D341Med (cell line): ENCODE data around the gene B4GALT4.
"Not testable (repeated sequence)": the region's sequence is repeated elsewhere in the genome, so short reads cannot be mapped to it uniquely, and the experiment has no call there.

Source experiments
- DNase-seq: peaks from one replicate; pipeline ENCODE4 v3.0.0; 2012; ENCODE audit warnings: low spot score

The B4GALT4 gene, protein sequence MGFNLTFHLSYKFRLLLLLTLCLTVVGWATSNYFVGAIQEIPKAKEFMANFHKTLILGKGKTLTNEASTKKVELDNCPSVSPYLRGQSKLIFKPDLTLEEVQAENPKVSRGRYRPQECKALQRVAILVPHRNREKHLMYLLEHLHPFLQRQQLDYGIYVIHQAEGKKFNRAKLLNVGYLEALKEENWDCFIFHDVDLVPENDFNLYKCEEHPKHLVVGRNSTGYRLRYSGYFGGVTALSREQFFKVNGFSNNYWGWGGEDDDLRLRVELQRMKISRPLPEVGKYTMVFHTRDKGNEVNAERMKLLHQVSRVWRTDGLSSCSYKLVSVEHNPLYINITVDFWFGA

DNA sequence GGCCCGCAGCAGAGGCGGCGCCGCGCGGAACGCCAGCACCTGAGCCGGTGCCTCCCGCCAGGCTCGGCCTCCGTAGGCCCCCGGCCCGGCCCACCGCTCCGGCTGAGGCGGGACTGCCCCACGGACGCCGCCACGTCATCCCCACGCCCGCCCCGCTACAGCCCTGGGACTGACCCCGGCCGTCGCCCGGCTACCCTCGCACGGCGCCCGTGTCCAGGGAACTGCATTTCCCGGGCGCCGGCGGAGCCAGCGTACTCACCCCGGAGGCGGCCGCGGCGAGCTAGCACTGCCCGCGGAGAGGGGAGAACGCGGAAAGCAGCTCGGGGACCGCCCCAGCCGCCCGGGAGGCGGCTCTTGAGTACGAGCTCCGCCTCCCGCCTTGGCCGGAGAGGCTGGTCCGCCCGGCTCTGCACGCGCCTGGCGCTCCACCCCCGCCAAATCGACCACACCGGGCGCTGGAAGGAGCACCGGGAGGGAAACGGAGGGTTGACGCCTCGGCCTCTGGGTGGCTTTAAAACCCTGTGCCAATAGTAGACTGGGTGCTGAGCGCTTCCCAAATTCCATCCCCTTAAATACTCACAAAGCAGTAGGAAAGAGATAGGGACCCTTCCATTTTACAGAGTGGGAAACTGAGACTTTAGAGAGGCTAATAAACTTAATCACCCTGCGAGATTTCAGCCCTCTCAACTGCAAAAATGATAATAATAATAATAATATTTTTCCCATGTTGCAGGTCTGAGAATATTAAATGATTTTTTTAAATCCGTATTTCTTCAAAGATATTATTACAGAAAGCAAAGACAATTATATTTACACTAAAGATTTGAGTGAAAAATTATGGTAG lies at the start of gene B4GALT4:
B4GALT4 (minus strand) TSS at position 288 of the 844 bp plus-strand sequence. CDS start 10,779 bp downstream, outside the sequence.
- DNase-seq, result peak; percentile 90

DNA sequence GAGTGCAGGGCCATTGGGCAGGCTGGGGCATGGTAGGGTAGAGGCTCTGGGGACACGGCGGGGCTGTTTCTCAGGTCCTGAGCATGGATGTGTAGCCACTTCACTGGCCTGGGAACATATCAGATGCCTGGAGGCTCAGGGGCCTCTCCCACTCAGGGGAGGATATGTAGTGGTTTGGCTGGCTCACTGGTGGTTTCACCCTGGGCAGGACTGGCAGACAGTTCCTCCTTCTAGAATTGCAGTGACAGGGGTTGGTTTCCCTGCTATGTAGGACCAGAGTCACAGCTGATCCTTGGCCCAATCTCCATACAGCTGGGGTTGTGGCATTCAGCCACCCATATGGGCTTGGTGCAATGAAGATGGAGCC lies 48.7 kb upstream of the B4GALT4 start:
- no peak for DNase-seq

DNA sequence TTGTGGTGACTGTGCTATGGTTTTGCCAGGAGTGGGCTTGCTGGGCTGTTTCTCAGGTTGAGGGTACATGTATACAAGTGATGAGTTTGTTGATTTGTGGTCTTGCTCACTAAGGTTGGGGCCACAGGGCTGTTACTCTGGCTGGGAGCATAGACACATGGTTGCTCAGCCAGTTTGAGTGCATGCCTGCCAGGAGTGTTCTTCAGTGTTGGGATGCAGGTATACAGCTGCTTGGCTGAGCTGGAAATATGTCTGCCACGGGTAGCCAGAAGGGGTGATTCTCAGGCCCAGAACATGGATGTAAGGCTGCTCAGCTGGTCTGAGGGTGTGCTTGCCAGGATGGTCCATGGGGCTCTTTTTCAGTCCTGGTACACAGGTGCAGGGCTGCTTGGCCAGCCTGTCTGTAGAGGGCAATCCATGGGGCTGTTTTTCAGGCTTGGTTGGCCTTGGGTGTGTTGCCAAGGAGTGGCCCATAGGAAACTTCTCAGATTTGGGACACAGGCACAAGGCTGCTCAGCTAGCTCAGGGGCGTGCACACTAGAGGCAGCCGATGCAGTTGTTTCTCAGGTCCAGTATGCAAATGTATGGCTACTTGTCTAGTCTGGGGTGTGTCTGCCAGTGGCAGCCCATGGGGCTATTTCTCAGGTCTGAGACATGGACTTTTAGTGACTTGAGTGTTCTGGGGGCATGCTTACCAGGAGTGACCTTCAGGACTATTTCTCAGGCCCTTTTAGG lies 48.2 kb upstream of the B4GALT4 start:
- no peak for DNase-seq

DNA sequence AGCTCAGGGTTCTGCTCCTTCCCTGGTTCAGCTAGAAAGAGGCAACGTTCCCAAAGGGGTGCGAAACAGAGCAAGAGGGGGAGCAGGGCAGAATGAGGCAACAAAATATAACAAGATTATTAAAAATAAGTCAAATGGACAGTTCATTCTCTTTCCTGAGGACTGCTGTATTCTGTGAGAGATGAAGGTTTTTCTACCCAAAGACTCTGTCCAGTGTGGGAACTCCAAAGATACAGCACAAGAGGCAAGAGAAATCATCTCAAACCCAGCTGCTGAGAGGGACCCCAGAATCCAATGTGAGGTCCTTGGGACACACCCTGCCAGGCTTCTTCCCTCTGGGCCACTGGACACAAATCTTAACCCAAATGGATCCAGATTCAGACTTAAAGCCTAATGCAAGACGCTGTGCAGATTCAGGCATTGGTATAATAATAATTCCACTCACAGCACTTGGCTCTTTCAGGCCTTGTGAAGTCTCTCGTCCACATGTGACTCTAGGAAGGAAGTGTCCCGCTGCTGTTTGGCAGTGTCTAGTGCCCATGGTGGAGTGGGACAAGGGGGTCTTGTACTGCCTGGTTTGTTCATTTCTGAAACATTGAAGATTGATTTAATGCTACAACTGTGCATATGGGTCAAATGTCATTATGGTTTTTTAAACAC lies 39.0 kb upstream of the B4GALT4 start:
- DNase-seq, result no peak

DNA sequence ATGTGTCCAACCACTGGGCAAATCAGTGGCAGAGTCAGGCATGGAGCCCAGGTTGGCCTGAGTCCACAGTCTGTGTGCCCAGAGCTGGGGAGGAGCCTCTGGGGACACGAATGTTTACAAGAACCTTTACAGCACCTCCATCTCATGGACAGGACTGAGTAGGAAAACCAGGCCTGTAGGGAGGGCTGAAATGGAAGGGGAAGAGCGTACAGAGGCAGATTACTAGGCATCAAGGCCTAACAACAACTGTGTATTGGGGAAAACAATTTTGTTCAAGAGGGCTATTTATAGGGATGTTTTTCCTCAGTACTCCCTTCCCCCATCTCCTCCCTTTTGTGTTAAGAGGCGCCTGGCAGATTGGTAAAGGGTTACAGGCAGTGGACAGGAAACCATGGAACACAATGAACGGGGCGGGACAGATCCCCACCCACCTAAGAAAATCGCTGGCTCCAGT lies 38.5 kb upstream of the B4GALT4 start:
- no peak for DNase-seq

DNA sequence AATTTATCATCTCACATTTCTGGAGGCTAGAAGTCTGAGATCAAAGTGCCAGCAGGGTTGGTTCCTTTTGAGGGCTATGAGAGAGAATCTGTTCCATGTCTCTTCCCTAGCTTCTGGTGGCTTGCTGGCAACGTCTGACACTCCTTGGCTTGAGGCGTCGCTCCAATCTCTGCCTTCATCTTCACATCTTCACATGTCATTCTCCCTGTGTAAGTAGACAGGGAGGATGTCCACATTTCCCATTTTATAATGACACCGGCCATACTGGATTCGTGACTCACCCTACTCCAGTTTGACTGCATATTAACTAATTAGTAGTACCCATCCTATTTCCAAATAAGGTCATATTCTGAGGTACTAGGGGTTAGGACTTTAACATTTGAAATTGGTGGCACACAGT lies 36.0 kb upstream of the B4GALT4 start:
- no peak for DNase-seq

DNA sequence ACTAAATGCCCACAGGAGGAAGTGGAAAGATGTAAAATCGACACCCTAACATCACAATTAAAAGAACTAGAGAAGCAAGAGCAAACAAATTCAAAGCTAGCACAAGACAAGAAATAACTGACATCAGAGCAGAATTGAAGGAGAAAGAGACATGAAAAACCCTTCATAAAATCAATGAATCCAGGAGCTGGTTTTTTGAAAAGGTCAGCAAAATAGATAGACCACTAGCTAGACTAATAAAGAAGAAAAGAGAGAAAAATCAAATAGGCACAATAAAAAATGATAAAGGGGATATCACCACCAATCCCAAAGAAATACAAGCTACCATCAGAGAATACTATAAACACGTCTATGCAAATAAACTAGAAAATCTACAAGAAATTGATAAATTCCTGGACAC lies 29.5 kb upstream of the B4GALT4 start:
- not testable (repeated sequence) for DNase-seq

DNA sequence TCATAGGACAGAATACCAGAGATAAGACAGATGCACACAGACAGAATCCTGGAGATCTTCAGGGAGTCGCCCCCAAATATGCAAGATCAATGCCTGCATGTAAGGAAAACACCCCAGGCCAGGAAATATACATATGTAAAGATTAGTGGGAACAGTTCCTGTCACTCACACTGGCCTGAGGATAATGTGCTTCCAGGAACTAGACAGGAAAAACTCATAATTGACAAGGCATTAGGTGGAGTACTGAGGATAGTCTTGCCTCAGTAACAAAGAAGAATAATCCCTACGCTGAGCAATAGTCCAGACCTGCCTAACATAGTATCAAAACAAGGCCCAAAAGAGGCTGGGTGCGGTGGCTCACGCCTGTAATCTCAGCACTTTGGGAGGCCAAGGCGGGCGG lies 20.4 kb upstream of the B4GALT4 start:
- no peak for DNase-seq

DNA sequence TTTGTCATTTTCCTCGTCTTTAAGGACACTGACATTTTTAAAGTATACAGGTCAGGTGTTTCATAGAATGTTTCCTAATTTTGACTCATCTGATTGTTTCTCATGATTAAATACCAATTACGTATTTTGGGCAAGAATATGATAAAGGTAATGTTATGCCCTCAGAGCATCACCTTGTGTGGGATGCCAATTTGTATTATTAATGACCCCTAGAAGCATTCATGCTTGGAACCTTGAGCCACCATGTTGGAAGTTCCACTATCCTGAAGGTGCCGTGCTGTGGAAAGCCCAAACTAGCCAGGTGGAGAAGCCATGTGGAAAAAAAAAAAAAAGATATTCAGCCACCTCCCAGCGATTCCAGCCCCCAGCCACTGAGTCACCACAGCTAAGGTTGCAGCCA lies 19.1 kb upstream of the B4GALT4 start:
- DNase-seq, result no peak

DNA sequence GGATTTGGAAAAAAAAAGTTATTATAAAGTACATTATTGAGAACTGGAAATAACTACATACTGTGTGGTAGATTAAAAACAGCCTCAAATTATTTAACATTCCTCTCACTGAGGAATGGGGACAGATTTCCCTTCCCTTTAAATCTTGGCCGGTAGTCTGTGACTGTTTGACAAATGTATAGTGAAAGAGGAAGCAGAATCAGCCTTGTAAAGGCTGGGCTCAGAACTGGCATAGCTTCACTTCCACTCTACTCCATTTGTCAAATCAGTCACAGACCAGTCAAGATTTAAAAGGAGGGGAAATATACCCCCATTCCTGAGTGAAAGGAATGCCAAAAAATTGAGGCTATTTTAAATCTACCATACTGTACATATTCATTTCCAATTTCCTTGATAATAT lies 18.2 kb upstream of the B4GALT4 start:
- no peak for DNase-seq

DNA sequence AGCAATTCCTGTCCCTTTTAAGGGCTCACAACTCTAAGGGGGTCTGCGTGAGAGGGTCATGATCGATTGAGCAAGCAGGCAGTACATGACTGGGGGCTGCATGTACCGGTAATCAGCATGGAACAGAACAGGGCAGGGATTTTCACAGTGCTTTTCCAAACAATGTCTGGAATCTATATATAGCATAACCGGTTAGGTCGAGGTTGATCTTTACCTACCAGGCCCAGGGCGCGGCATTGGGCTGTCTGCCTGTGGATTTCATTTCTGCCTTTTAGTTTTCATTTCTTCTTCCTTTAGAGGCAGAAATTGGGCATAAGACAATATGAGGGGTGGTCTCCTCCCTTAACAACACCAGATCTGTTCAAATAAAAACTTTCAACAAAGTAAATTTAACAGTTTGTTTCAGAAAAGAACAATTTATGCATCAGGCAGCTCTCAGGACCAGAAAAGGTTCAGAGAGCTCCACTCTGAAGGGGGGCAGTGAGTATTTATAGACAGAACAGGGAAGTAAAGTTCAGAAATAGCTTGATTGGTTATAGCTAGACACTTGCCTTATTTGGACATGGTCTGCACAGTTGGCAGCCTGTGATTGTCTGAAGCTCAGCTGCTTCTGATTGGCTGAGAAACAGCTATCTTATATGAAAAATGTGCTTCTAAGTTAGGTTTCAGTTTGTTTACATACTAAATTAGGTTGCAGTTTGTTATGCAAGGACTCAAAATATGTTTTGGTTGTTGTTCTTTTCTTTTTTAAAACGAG lies 17.2 kb upstream of the B4GALT4 start:
- DNase-seq, result no peak

DNA sequence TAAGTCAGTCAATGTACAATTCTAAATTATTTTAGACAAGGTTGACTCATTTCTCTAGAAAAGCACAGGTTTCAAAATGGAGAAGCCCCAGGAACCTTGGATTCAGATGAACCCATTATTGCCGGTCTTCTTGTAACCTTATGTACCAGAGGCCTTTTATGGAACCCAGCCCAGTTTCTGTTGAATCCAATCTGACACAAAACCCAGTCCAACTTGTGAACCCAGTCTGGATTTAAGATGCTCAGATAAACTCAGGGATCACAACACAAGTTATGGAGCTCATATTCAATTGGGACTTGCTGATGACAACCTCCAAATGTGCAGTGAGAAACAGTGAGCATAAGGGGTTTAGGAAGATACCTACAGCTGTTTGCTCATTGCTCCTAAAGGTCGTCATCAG lies 16.4 kb upstream of the B4GALT4 start:
- DNase-seq, result no peak

DNA sequence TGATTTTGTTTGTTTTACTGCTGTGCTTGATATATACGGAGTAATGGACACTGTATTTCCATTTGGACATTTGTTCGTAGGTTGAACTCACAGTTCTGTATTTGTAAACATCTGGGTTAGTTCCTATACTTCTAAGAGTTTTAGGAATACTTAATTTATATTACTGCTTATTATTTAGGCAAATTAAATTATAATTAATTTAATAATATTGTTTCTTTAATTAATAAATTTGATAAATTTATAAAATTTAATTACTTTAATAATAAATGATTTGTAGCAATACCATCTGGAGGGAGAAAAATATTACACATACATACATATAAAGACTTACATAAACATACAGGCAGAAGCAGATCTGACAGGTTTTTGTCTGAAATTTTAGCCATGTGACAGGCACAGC lies 14.5 kb upstream of the B4GALT4 start:
- DNase-seq, result no peak

DNA sequence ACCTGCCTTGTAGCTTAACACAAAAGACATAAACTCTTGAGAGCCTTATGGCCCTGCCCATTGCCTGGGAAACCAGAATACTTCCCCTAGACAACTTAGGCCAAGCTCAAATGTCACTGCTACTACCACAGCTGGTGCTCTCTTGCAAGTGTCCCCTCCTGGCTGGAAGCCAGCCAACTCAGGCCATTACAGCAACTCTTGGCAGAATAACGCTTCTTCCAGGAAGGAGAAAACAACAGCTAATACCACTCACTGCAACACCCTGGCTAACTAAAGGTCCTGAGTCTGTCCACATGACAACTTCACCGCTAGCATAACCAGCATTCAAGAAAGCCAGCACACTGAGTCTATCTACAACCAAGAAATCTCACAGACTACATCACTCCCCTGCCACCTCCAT lies 5.1 kb upstream of the B4GALT4 start:
- DNase-seq, result no peak

DNA sequence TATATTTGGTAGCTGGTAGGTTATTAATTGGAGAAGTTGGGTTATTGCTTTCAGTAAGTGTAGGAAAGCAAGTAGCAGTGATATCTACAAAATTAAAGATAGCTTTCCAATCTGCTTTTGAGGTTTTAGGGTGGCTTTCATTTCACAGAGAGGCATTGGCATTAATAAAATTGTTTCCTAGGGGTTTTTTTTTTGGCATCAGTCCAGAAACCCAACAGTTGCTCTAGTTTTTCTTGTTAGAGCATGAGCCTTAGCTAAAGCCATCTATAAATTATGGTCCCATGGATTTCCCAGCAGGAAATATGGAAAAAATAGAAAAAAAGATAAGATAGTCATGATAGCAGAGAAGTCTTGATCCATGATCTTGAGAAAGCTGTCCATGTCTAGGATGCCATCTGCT lies 3.0 kb upstream of the B4GALT4 start:
- DNase-seq, result no peak

DNA sequence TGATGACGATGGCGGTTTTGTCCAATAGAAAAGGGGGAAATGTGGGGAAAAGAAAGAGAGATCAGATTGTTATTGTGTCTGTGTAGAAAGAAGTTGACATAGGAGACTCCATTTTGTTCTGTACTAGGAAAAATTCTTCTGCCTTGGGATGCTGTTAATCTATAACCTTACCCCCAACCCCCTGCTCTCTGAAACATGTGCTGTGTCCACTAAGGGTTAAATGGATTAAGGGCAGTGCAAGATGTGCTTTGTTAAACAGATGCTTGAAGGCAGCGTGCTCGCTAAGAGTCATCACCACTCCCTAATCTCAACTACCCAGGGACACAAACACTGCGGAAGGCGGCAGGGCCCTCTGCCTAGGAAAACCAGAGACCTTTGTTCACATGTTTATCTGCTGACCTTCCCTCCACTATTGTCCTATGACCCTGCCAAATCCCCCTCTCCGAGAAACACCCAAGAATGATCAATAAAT lies 2.4 kb upstream of the B4GALT4 start:
- not testable (repeated sequence) for DNase-seq

DNA sequence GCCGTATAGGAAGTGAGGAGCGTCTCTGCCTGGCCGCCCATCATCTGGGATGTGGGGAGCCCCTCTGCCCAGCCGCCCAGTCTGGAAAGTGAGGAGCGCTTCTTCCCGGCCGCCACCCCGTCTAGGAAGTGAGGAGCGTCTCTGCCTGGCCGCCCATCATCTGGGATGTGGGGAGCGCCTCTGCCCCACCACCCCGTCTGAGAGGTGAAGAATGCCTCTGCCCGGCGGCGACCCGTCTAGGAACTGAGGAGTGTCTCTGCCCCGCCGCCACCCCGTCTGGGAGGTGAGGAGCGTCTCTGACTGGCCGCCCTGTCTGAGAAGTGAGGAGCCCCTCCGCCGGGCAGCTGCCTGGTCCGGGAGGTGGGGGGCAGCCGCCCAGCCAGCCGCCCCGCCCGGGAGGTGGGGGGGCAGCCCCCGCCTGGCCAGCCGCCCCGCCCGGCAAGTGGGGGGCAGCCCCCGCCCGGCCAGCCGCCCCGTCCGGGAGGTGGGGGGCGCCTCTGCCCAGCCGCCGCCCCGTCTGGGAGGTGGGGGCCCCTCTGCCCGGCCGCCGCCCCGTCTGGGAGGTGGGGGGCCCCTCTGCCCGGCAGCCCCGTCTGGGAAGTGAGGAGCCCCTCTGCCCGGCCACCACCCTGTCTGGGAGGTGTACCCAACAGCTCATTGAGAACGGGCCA lies 1.8 kb upstream of the B4GALT4 start:
- DNase-seq, result not testable (repeated sequence)

DNA sequence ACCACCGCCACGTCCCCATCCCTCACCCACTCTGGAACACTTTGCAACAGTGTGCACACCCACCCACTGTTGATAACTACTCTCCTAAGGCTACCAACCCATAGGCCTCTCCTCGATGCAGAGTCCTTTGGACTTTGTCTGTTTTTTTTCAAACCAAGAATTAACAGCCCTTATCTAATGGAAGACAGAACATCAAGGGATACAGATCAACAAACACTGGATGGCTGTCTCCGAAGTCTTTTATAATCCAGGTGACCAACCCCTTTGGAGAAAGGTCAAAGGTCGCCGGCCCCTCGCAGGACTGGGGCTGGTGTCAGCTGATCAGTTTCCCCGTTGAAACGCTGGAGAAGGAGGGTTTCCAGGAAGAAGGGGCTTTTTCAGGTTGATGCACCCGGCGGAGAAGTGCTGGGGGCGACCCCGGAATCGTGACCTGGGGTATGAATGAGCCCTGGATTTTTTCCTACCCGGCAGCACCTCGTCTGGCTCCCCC lies 532 bp downstream of the B4GALT4 start:
- DNase-seq, result peak; percentile 32

DNA sequence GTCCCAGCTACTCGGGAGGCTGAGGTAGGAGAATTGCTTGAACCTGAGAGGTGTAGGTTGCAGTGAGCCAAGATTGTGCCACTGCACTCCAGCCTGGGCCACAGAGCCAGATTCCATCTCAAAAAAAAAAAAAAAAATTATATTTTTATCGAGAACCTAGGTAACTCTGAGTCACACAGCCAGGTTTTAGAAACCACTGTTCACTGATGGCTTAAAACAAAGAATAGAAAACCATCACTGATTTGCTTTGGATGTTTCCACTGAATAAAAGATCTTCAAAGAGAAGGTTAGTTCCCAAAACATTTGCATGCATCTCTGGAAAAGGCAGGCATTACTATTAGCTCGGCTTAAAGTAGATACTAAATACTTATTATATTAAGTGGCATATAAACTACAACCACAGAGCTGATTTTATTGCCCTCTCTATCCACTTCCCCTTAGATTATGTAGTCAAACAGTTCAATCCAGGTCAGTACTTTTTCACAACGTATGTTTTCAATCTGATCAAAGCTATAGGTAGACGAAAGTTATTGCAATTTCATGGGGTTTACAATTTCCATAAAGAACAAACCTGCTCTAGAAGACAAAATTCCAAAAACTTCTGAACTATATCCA lies 1.4 kb downstream of the B4GALT4 start:
- no peak for DNase-seq

DNA sequence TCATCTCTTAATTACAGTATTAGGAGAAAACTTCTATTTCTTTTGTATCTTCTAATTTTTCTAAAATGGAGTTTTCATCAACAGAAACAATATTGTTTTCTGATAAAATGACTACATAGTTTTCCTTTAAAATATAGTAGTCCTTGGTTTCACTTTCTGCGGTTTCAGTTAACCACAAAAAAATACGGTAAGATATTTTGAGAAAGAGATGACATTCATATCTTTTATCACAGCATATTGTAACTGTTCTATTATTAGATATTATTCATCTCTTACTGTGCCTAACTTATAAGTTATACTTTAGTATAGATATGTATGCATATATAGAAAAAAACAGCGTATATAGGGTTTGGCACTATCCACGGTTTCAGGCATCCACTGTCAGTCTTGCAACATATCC lies 2.3 kb downstream of the B4GALT4 start:
- DNase-seq, result no peak
